Keratinocyte (primary cell): ENCODE measurements around the gene CACNA2D2. TPM values are rescaled to one million over a fixed set of nuclear protein-coding genes. Genes with fewer than 3 reads are reported as not detected.

ENCODE experiments used
- DNase-seq: peaks from one replicate; pipeline ENCODE4 v3.0.0-alpha.2; 2011; ENCODE audit warnings: low read depth, missing footprints, low spot score
- FAIRE-seq: peaks from 2 replicates; lab custom pipeline; 2011; peaks lifted over from hg19 to GRCh38; lab: Jason Lieb, UNC
- H2AFZ ChIP-seq: 2 replicates; pipeline ENCODE4 v1.6.0; 2012; ENCODE audit warnings: low read length, control low read depth, inconsistent platforms; ENCODE audit not compliant: control insufficient read depth
- H3K27ac ChIP-seq: 2 replicates; pipeline ENCODE4 v1.5.1; 2011; ENCODE audit warnings: low read length; ENCODE audit not compliant: control insufficient read depth, insufficient read depth
- H3K27me3 ChIP-seq: 3 replicates; pipeline ENCODE4 v1.6.0; 2011; ENCODE audit warnings: low read length; ENCODE audit not compliant: control insufficient read depth, insufficient read depth; ENCODE audit errors: extremely low read depth
- H3K36me3 ChIP-seq, 2 experiments: 2 replicates in 1 of 2; 3 replicates in 1 of 2; pipeline ENCODE4 v1.5.1; 2011; ENCODE audit warnings: low read length in 2 of 2, mild to moderate bottlenecking in 1 of 2; ENCODE audit not compliant: control insufficient read depth in 2 of 2, insufficient read depth in 2 of 2; ENCODE audit errors: extremely low read depth in 1 of 2
- H3K4me1 ChIP-seq: 3 replicates; pipeline ENCODE4 v1.5.1; 2011; ENCODE audit warnings: low read length; ENCODE audit not compliant: control insufficient read depth, insufficient read depth; ENCODE audit errors: extremely low read depth
- H3K4me2 ChIP-seq: 3 replicates; pipeline ENCODE4 v1.6.0; 2011; ENCODE audit warnings: low read depth, low read length; ENCODE audit not compliant: control insufficient read depth, insufficient read depth; ENCODE audit errors: extremely low read depth
- H3K4me3 ChIP-seq, 3 experiments: fragments of 200-600 bp in 1 of 3; sonication (generic) in 1 of 3; 2 replicates in 2 of 3; 3 replicates in 1 of 3; pipeline ENCODE4 v1.5.1; 2011 to 2016; ENCODE audit warnings: low read length in 3 of 3, mild to moderate bottlenecking in 3 of 3, control low read depth in 2 of 3, inconsistent platforms in 1 of 3, low read depth in 1 of 3, mixed read lengths in 1 of 3, mixed run types in 1 of 3, moderate library complexity in 1 of 3; ENCODE audit not compliant: control insufficient read depth in 2 of 3, insufficient read depth in 2 of 3; ENCODE audit errors: extremely low read depth in 1 of 3
- H3K79me2 ChIP-seq: 2 replicates; pipeline ENCODE4 v1.6.0; 2012; ENCODE audit warnings: low read length; ENCODE audit not compliant: control insufficient read depth, insufficient read depth
- H3K9ac ChIP-seq: 3 replicates; pipeline ENCODE4 v1.6.0; 2011; ENCODE audit warnings: low read length; ENCODE audit not compliant: control insufficient read depth, insufficient read depth; ENCODE audit errors: extremely low read depth
- H3K9me1 ChIP-seq: 3 replicates; pipeline ENCODE4 v1.6.0; 2011; ENCODE audit warnings: low read length; ENCODE audit not compliant: control insufficient read depth, insufficient read depth; ENCODE audit errors: extremely low read depth
- H3K9me3 ChIP-seq: 2 replicates; pipeline ENCODE4 v1.5.1; 2012; ENCODE audit warnings: low read depth, low read length; ENCODE audit not compliant: control insufficient read depth
- H4K20me1 ChIP-seq: 3 replicates; pipeline ENCODE4 v1.6.0; 2011; ENCODE audit warnings: low read length; ENCODE audit not compliant: control insufficient read depth, insufficient read depth; ENCODE audit errors: extremely low read depth
- CTCF ChIP-seq, 3 experiments: IDR thresholded peaks in 1 of 3; conservative IDR thresholded peaks in 1 of 3; optimal IDR thresholded peaks in 1 of 3; 2 replicates in 2 of 3; 3 replicates in 1 of 3; pipeline versions ENCODE3 to v1.5.1; 2011; ENCODE audit warnings: low read length in 3 of 3, mild to moderate bottlenecking in 3 of 3, moderate library complexity in 2 of 3, control low read depth in 1 of 3, inconsistent platforms in 1 of 3; ENCODE audit not compliant: insufficient read depth in 2 of 3; ENCODE audit errors: extremely low read depth in 1 of 3
- EZH2 ChIP-seq: IDR thresholded peaks from one replicate; pipeline ENCODE4 v1.6.1; 2012; ENCODE audit warnings: inconsistent platforms, mild to moderate bottlenecking, low read length, moderate library complexity
- dilution Hi-C: fragments of 300-500 bp; cut with MboI; formaldehyde crosslinking; loops from one replicate; pipeline ENCODE4 v1.7.0; 2020; ENCODE audit warnings: low sequenced_read_pairs; ENCODE audit not compliant: extremely low pct_ligation_motif_present
- polyA plus RNA-seq, 5 experiments: library from polyadenylated mRNA; depleted of rRNA in 3 of 5; stranded (reverse) in 3 of 5; stranded (forward) in 1 of 5; unstranded in 1 of 5; fragments of >200 nt; gene quantifications; 1 replicate in 1 of 5; 2 replicates in 3 of 5; 3 replicates in 1 of 5; pipeline versions ENCODE4 v1.2.1 to v1.2.3, GENCODE V29; 2011 to 2012; ENCODE audit warnings: missing spikeins in 2 of 5, low read depth in 1 of 5, low replicate concordance in 1 of 5

CACNA2D2 gene
- polyA plus RNA-seq, 1 donor (not counting 4 experiments of a cell fraction or from before 2014, with no cell fraction given) = 0.04 TPM

DNA sequence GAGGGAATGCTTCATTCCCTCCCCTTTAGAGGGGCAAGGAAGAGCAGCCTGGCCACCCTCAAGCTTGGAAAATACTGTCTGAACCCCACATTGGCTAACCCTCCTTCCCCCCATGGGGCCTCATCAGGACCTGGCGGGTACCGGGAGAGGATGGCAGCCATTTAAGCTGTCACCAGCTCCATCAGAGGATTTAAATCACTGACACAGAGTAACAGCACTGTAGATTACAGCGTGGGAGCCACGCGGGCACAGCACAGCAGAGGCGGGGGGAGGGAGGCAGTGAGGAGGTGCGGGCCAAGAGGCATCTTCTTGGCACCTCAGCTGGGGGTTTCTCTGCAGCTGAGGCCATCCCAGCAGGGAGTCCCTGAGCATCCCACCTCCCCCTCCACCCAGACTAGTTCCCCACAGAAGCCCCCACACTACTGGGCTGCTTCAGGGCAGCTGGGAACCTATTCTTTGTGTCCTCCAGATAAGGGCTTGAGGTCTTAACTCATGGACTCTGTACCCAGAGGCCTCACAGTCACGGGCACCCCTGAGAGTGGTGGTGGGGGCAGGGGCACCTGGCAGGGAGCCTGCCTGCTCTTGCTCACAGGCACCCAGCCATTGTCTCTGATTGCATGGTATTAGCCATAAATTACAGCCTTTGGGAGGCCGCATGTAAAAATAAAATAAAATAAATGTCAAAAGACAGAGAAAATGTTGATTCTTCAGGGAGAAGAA lies 21.9 kb upstream of the CACNA2D2 start:
- Histone ChIP-seq H3K9me1 (no peaks in the 10 kb centered on the region), H3K79me2 (no peaks in the 10 kb centered on the region), H4K20me1 (peaks cover 10% of the 10 kb centered on the region), H2AFZ (no peak overlapping the region), H3K27ac (no peak overlapping the region), H3K4me2 (no peak overlapping the region), H3K27me3 (peaks cover 32% of the 10 kb centered on the region), H3K4me3 (no peak overlapping the region), H3K9me3 (no peaks in the 10 kb centered on the region), H3K4me1 (peaks cover 7% of the 10 kb centered on the region), H3K36me3 (no peaks in the 10 kb centered on the region), H3K9ac (no peak overlapping the region)
- dilution Hi-C loops = no loop called here
- no peak for FAIRE-seq
- no peak for DNase-seq
- no peak for TF ChIP-seq CTCF (optimal IDR thresholded peaks at IDR 0.05 in 1 of 3, IDR thresholded peaks at IDR 0.05 in 1 of 3, conservative IDR thresholded peaks at IDR 0.05 in 1 of 3; ENCODE audit: extremely low read depth in 1 of 3, insufficient read depth in 2 of 3, low read length in 3 of 3)
- no peak for TF ChIP-seq EZH2

DNA sequence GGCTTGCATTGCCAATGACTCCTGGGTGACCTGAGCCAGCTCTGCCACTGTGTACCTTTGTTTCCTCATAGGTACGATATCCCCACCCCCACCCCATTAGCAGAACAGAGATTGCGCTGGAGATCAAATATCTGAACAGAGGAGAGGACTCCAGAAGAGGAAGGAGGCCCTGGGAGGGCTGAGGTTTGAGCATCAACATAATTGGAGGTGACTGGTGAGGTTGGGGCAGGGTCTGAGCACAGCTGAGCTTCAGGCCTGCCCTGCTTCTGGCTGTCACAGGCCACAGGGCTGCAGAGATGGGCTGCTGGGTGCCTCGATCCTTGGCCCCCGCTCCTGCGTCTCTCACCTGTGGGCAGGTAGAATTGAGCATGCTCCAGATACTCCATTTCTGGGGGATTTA lies 21.3 kb upstream of the CACNA2D2 start:
- FAIRE-seq = no peak
- H3K27ac ChIP-seq = no peak overlapping the region
- no peaks in the 10 kb centered on the region for H3K9me3 ChIP-seq
- no peak overlapping the region for H3K9ac ChIP-seq
- H2AFZ ChIP-seq = no peak overlapping the region
- peaks cover 26% of the 10 kb centered on the region for H3K27me3 ChIP-seq
- DNase-seq = no peak
- H3K4me2 ChIP-seq = no peak overlapping the region
- no peak overlapping the region for H3K4me3 ChIP-seq
- dilution Hi-C loops = no loop called here
- H3K79me2 ChIP-seq = no peaks in the 10 kb centered on the region
- H3K36me3 ChIP-seq = no peaks in the 10 kb centered on the region
- H3K9me1 ChIP-seq = no peaks in the 10 kb centered on the region
- H4K20me1 ChIP-seq = peaks cover 10% of the 10 kb centered on the region
- no peak for TF ChIP-seq EZH2
- TF ChIP-seq CTCF (optimal IDR thresholded peaks at IDR 0.05 in 1 of 3, IDR thresholded peaks at IDR 0.05 in 1 of 3, conservative IDR thresholded peaks at IDR 0.05 in 1 of 3; ENCODE audit: extremely low read depth in 1 of 3, insufficient read depth in 2 of 3, low read length in 3 of 3) = no peak
- H3K4me1 ChIP-seq = peaks cover 7% of the 10 kb centered on the region
